ENCODE results near the gene PTCSC3.

- TF ChIP-seq CTCF (IDR thresholded peaks at IDR 0.05; ENCODE audit: insufficient read depth, low read length): no peak
- no peak for TF ChIP-seq SPI1 (IDR thresholded peaks at IDR 0.05; ENCODE audit: borderline replicate concordance, low read depth)
- TF ChIP-seq GABPA (IDR thresholded peaks at IDR 0.05; ENCODE audit: low read depth): no peak
- no peak for TF ChIP-seq POLR2AphosphoS5 (IDR thresholded peaks at IDR 0.05; ENCODE audit: low read depth)
- no peak for TF ChIP-seq REST (IDR thresholded peaks at IDR 0.05; ENCODE audit: insufficient replicate concordance, low read depth)
These were observed 76.9 kb downstream of the PTCSC3 start for GRCh38 chr14:36099619-36100018.

Data from HL-60 (cell line).